ENCODE results near the gene NKAPD1. TPM values are rescaled to one million over a fixed set of nuclear protein-coding genes. Genes with fewer than 3 reads are reported as not detected.

Gene NKAPD1
- total RNA-seq, 3 donors from 2014 or later = 13.1 to 16.1 (median 14.7) TPM

- Histone ChIP-seq H3K27me3 (no peaks in the 10 kb centered on the region), H3K36me3 (peaks cover 3% of the 10 kb centered on the region), H3K4me3 (no peak overlapping the region), H3K4me1 (no peaks in the 10 kb centered on the region), H3K27ac (no peak overlapping the region), H3K9me3 (no peaks in the 10 kb centered on the region)
- no peak for TF ChIP-seq POLR2AphosphoS5 (IDR thresholded peaks at IDR 0.05)
- TF ChIP-seq POLR2A (IDR thresholded peaks at IDR 0.05) = no peak
- no peak for TF ChIP-seq CTCF (IDR thresholded peaks at IDR 0.05)
- DNase-seq (ENCODE audit: low spot score in 2 of 2) = no peak
- intact Hi-C loops (cut with DNase I; ENCODE audit: low total_unique reads) = no loop called here
Observed at GRCh38 chr11:112096194-112096593, 22.1 kb downstream of the NKAPD1 start.

DNA sequence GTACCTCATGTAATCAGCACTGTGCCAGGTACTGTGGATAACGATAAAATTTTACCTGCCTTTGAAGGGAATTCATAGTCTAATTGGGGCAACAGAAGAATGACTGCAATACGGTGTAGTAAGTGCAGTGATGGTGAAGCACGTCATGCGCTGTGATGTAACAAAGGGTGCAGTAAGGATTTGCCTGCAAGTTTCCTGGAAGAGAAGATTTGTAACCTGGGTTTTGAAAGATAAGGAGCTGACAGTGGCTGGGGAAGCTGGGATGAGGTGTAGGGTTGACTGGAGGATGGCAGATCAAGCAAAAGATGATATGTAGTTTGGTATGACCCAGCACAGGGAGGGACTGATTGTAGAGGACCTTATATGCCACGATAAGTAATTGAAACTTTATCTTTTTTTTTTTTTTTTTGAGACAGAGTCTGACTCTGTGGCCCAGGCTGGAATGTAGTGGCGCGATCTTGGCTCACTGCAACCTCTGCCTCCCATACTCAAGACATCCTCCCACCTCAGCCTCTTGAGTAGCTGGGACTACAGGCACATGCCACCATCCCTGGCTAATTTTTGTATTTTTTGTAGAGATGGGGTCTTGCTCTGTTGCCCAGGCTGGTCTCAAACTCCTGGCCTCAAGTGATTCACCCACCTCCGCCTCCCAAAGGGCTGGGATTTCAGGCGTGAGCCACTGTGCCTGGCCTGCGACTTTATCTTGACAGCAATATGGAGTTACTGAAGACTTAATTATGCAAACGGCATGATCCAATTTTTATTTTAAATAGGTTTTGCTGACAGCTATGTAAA lies 23.8 kb downstream of the NKAPD1 start:
- TF ChIP-seq POLR2A (IDR thresholded peaks at IDR 0.05) (no peak), CTCF (IDR thresholded peaks at IDR 0.05) (no peak), POLR2AphosphoS5 (IDR thresholded peaks at IDR 0.05) (no peak)
- DNase-seq (ENCODE audit: low spot score in 2 of 2) = no peak
- Histone ChIP-seq H3K4me3 (no peak overlapping the region), H3K27ac (no peak overlapping the region), H3K9me3 (no peaks in the 10 kb centered on the region), H3K27me3 (no peaks in the 10 kb centered on the region), H3K36me3 (no peaks in the 10 kb centered on the region), H3K4me1 (no peaks in the 10 kb centered on the region)
- intact Hi-C loops (cut with DNase I; ENCODE audit: low total_unique reads) = no loop called here

DNA sequence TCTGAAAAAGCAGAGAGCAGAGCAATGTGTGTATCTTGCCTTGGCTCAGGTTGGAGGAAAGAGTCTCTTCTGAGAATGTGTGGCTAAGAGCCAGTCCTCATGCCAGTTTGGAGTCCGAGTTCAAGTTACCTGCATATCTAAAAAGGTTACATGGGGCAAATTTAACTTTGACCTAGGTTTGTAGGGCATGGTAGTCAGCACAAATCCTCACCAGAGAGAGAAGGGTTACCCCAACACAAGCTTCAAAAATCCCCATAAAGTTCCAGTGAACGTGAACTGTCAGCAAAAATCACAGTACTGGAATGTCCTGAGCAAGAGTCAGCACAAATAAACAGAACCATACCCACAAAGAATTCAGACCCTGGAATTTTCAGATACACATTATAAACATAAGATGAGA lies 26.4 kb downstream of the NKAPD1 start:
- no peaks in the 10 kb centered on the region for H3K36me3 ChIP-seq

GRCh38 chr11:112103446-112103845 lies 29.3 kb downstream of the NKAPD1 start:
- no peaks in the 10 kb centered on the region for H3K4me1 ChIP-seq
- TF ChIP-seq CTCF (IDR thresholded peaks at IDR 0.05) = no peak
- no peak for TF ChIP-seq POLR2AphosphoS5 (IDR thresholded peaks at IDR 0.05)
- TF ChIP-seq POLR2A (IDR thresholded peaks at IDR 0.05) = no peak
- DNase-seq (ENCODE audit: low spot score in 2 of 2) = no peak
- no peaks in the 10 kb centered on the region for H3K36me3 ChIP-seq
- H3K4me3 ChIP-seq = no peak overlapping the region
- no peaks in the 10 kb centered on the region for H3K27me3 ChIP-seq
- no peaks in the 10 kb centered on the region for H3K9me3 ChIP-seq
- H3K27ac ChIP-seq = no peak overlapping the region
- intact Hi-C loops (cut with DNase I; ENCODE audit: low total_unique reads) = no loop called here

More for the DNA sequence above, 26.4 kb downstream of the NKAPD1 start:
- no peak for TF ChIP-seq CTCF (IDR thresholded peaks at IDR 0.05)
- DNase-seq (ENCODE audit: low spot score in 2 of 2) = no peak
- intact Hi-C loops (cut with DNase I; ENCODE audit: low total_unique reads) = no loop called here
- Histone ChIP-seq H3K9me3 (no peaks in the 10 kb centered on the region), H3K27me3 (no peaks in the 10 kb centered on the region), H3K4me3 (no peak overlapping the region), H3K27ac (no peak overlapping the region), H3K4me1 (no peaks in the 10 kb centered on the region)

- intact Hi-C loops (cut with DNase I; ENCODE audit: low total_unique reads) = no loop called here
- TF ChIP-seq POLR2A (IDR thresholded peaks at IDR 0.05) (no peak), CTCF (IDR thresholded peaks at IDR 0.05) (no peak)
- Histone ChIP-seq H3K36me3 (no peaks in the 10 kb centered on the region), H3K4me3 (no peak overlapping the region), H3K4me1 (no peaks in the 10 kb centered on the region), H3K27ac (no peak overlapping the region), H3K27me3 (no peaks in the 10 kb centered on the region), H3K9me3 (no peaks in the 10 kb centered on the region)
- no peak for DNase-seq (ENCODE audit: low spot score in 2 of 2)
Observed at GRCh38 chr11:112106070-112106469, 32.0 kb downstream of the NKAPD1 start.
